ENCODE measurements around the gene ABCG4. TPM values are rescaled to one million over a fixed set of nuclear protein-coding genes. Genes with fewer than 3 reads are reported as not detected.

Gene ABCG4
- total and polyA plus RNA-seq, 9 of the 15 experiments (the other 6 are each of a cell fraction or from before 2014, with no cell fraction given) = 0.03 to 0.11 (median 0.07) TPM; not detected in 4

GRCh38 chr11:119121008-119121810 lies 27.6 kb upstream of the ABCG4 start, which contains the start of gene HINFP (continued):
- TF ChIP-seq ZHX1 (conservative IDR thresholded peaks at IDR 0.05; ENCODE audit: low read length) (no peak), PRPF4 (IDR thresholded peaks at IDR 0.05; ENCODE audit: insufficient read depth, low read depth, low read length, poor library complexity, severe bottlenecking) (no peak), FOXP4 (CRISPR knock-in tag; IDR thresholded peaks at IDR 0.05; ENCODE audit: borderline replicate concordance) (0 out of 2 replicates have a peak, but pooled peaks have one; percentile 85), CTBP1 (IDR thresholded peaks at IDR 0.05; ENCODE audit: borderline replicate concordance) (peak; percentile 15), EHMT2 (IDR thresholded peaks at IDR 0.05) (no peak), RBM14 (IDR thresholded peaks at IDR 0.05; ENCODE audit: borderline replicate concordance, insufficient read depth, low read depth, low read length) (no peak), ZNF143 (CRISPR knock-in tag; IDR thresholded peaks at IDR 0.05) (no peak), KLF6 (CRISPR knock-in tag; IDR thresholded peaks at IDR 0.05; ENCODE audit: borderline replicate concordance) (no peak), IRF2 (CRISPR knock-in tag; IDR thresholded peaks at IDR 0.05) (no peak), ZNF398 (CRISPR knock-in tag; IDR thresholded peaks at IDR 0.05) (no peak), COPS2 (conservative IDR thresholded peaks at IDR 0.05) (no peak), SNIP1 (IDR thresholded peaks at IDR 0.05; ENCODE audit: low read depth) (peak; percentile 35; the same call in 1 of the 2 replicates), CBX2 (IDR thresholded peaks at IDR 0.05; ENCODE audit: insufficient read depth, low read length, poor library complexity, severe bottlenecking) (no peak), NFIX (CRISPR knock-in tag; IDR thresholded peaks at IDR 0.05; ENCODE audit: low read depth) (no peak), KDM5B (IDR thresholded peaks at IDR 0.05; ENCODE audit: insufficient replicate concordance, low read depth, low read length) (peak; percentile 85), SMAD1 (IDR thresholded peaks at IDR 0.05; ENCODE audit: low read depth, low read length, partially characterized antibody) (peak; percentile 35), RBM17 (IDR thresholded peaks at IDR 0.05; ENCODE audit: borderline replicate concordance, low read depth, low read length) (no peak), CXXC5 (CRISPR knock-in tag; IDR thresholded peaks at IDR 0.05) (peak; percentile 95), ZBTB9 (CRISPR knock-in tag; IDR thresholded peaks at IDR 0.05) (no peak)
